ENCODE results near the gene FAM107B.

Gene FAM107B

GRCh38 chr10:14563076-14563336 is 211.7 kb downstream of the FAM107B start:
- ChIA-PET CTCF (interaction anchor here (0.7 to 1.2 kb wide), 2 partner anchors 8 to 260 kb away, joined by 3 read pairs; no protein-coding TSS in a partner anchor), POLR2A (no interaction called here)
- no peak overlapping the region for H3K4me3 ChIP-seq (ENCODE audit: low read depth, low read length)
- no peak for DNase-seq (ENCODE audit: low read depth, low spot score)
- no peak for TF ChIP-seq CTCF (IDR thresholded peaks at IDR 0.05; ENCODE audit: insufficient read depth, low read length, missing control alignments)

- POLR2A ChIA-PET: no interaction called here
- CTCF ChIA-PET: interaction anchor here (0.7 to 1.2 kb wide), 3 partner anchors 9 to 261 kb away, joined by 3 read pairs; no protein-coding TSS in a partner anchor
- H3K4me3 ChIP-seq (ENCODE audit: low read depth, low read length): no peak overlapping the region
Measured at GRCh38 chr10:14562218-14563075, 212.2 kb downstream of the FAM107B start.

GRCh38 chr10:14560791-14561765 is 213.6 kb downstream of the FAM107B start:
- POLR2A ChIA-PET: no interaction called here

More at GRCh38 chr10:14562218-14563075, 212.2 kb downstream of the FAM107B start:
- no peak for DNase-seq (ENCODE audit: low read depth, low spot score)
- TF ChIP-seq CTCF (IDR thresholded peaks at IDR 0.05; ENCODE audit: insufficient read depth, low read length, missing control alignments): no peak

GRCh38 chr10:14560274-14560673 is 214.4 kb downstream of the FAM107B start:
- no peak for TF ChIP-seq CTCF (IDR thresholded peaks at IDR 0.05; ENCODE audit: insufficient read depth, low read length, missing control alignments)
- CTCF ChIA-PET: no interaction called here

More at GRCh38 chr10:14560791-14561765, 213.6 kb downstream of the FAM107B start:
- no peak for DNase-seq (ENCODE audit: low read depth, low spot score)
- CTCF ChIA-PET: no interaction called here
- H3K4me3 ChIP-seq (ENCODE audit: low read depth, low read length): no peak overlapping the region
- no peak for TF ChIP-seq CTCF (IDR thresholded peaks at IDR 0.05; ENCODE audit: insufficient read depth, low read length, missing control alignments)

GRCh38 chr10:14558025-14558424 is 216.7 kb downstream of the FAM107B start:
- POLR2A ChIA-PET: interaction anchor here (1.1 kb wide), 1 partner anchor 400 kb away, joined by 3 read pairs; no protein-coding TSS in a partner anchor

More at GRCh38 chr10:14560274-14560673, 214.4 kb downstream of the FAM107B start:
- POLR2A ChIA-PET: no interaction called here
- no peak for DNase-seq (ENCODE audit: low read depth, low spot score)
- no peak overlapping the region for H3K4me3 ChIP-seq (ENCODE audit: low read depth, low read length)

More at GRCh38 chr10:14558025-14558424, 216.7 kb downstream of the FAM107B start:
- no peak for DNase-seq (ENCODE audit: low read depth, low spot score)
- CTCF ChIA-PET: interaction anchor here (1.0 to 1.5 kb wide), 3 partner anchors 16 to 265 kb away, joined by 3 to 5 read pairs (median 4); no protein-coding TSS in a partner anchor
- TF ChIP-seq CTCF (IDR thresholded peaks at IDR 0.05; ENCODE audit: insufficient read depth, low read length, missing control alignments): no peak
- no peak overlapping the region for H3K4me3 ChIP-seq (ENCODE audit: low read depth, low read length)
